GM18498 (cell line): ENCODE data around the gene POLR2A.
"Not testable (repeated sequence)": the region's sequence is repeated elsewhere in the genome, so short reads cannot be mapped to it uniquely, and the experiment has no call there.

Experiments
- ATAC-seq: cut with Tn5 transposase; IDR thresholded peaks from one replicate; pipeline ENCODE4 v1.9.1; 2021; ENCODE audit warnings: mild to moderate bottlenecking, moderate library complexity; ENCODE audit not compliant: unreplicated experiment

POLR2A gene

DNA sequence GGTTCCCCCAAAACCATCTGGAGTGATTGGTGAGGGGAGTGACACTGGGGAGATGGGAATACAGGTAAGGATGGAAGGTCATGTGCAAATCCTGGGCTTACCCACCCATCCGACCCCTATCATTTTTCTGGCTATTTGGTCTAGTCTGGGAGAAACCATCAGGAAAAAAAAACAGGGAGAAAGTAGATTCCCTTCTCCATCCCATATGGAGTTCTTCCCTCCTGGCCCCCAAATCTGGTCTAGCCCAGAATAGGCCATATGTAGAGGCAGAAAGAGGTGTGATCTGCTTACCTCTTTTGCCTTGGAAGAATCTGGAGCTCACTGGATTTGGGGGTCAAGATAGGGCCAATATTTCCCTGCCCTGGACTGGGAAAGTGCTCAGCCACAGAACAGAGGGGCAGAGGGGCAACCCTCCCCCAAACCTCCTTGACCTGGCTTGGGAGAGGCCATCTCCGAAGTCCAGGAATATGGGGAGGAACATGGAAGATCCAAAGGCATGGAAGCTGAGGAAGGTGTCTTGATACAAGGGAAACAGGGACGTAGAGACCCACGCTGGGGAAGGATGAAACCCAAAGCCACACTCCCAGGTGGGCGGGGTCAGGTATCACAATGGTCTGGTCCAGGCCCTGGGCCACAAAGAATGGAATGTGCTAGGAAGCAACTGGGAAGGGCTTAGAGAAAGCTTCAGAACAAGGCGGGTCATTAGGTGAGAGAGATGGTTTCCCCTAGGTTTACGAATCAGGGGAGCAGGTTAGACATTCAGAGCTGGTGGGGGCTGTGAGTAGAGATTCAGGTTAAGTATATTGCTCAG is 23.1 kb upstream of the POLR2A start:
- no peak for ATAC-seq

DNA sequence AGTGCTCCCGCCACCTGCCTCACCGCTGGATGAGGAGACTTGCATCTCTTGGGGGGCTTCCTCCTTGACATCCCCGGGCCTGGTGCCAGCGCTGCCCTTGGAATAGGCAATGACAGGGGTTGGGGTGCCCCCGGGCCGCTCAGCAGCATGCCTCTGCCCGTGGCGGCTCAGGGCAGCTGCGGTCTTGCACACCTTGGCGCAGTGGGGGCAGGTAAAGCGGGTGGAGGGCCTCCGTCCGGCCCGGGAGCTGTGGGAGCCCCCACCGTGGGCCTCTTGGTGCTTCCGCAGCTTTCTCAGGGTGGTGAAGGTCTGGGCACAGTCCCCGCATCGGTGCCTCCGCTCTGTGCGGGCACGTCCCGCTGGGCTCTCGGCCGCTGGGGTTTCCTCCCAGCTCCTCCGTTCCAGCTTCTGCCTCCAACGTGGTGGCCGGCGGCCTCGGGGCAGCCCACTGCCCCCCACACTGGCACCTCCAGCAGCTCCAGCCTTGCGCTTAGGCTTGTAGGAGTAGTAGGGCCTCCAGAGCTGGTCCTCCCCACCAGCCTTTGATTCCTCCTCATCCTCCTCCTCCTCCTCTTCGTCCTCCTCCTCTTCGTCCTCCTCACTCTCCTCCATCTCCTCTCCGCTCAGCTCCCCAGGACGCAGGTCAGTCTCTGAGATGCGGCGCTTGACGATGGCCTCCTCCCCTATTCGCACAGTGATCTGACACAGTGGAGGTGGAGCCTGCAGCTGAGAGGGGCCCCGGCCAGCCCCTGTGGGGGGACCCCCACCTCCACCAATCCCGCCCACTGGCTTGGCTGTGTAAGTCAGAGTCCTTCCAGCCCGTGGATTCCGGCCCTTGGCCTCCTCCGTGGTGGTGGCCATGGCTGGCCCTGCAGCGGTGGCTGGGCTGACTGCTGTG is 21.4 kb upstream of the POLR2A start:
- no peak for ATAC-seq

DNA sequence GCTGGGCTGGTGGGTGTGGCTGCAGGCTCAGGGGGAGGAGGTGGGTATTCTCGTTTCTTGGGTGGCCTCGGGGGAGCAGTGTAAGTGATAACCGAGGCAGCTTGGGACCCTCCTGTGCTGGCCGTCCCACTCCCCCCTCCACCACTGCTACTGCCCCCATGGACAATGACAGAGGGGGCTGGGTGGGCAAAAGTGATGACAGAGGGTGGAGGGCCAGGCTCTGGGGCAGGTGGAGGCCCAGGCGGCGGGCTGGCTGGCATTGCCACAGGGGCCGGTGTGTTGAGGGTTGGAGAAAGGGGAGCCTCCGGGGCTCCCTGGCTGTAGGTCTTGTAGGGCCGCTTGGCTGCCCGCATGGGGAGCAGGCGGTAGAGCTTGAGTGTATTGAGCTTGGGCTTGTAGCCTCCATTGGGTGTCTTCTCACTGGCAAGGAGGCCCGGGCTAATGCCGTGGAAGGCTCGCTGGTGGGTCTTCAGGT is 20.8 kb upstream of the POLR2A start:
- no peak for ATAC-seq

GRCh38 chr17:7464081-7464480 is 20.1 kb upstream of the POLR2A start:
- no peak for ATAC-seq

GRCh38 chr17:7465597-7466275 is 18.4 kb upstream of the POLR2A start:
- ATAC-seq, result no peak

DNA sequence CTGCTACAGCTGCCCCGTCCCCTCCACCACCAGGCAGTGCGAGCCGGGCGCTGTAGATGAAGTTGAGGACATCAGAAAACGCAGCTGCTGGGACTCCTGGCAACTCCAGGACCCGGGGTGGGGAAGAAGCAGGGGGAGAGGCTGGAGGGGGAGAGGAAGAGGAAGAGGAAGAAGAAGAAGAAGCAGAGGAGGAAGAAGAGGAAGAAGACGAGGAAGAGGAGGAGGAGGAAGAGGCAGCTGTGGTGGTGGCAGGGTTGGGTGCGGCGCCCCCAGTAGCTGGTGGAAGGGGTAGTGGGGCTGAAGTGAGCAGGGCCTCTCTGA is 17.9 kb upstream of the POLR2A start:
- no peak for ATAC-seq

DNA sequence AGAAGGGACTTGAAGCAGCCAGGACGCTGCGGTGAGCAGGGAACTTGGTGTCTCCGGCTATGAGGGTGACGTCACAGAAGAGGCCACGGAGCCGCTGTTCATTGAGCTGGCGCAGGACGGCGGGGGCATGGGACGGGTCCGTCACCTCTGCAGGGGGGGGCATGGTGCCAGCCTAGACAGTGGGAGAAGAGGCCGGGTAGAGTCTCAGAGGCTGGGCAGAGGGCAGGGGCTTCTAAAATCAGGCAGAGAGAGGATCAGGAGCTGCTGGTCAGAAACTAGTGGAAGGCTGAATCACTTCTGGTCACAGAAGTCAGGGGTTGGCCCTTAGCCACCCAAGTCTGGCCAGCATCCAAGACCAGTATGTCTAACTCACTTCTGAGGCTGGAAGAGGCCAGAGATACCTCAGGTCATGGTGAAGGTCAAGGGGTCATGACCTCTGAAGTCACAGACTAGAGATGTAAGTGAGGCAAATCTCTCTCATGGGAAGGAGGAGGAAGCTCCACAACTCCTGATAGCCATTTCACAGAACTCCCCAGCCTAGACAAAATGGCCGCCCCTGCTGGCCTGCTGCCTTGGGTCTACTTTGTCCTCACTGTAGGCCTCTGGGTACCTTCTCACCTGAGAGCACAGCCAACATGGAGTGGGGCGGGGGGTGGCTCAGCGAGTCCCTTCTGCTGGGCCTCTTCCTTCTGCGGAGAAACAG is 17.4 kb upstream of the POLR2A start:
- no peak for ATAC-seq

DNA sequence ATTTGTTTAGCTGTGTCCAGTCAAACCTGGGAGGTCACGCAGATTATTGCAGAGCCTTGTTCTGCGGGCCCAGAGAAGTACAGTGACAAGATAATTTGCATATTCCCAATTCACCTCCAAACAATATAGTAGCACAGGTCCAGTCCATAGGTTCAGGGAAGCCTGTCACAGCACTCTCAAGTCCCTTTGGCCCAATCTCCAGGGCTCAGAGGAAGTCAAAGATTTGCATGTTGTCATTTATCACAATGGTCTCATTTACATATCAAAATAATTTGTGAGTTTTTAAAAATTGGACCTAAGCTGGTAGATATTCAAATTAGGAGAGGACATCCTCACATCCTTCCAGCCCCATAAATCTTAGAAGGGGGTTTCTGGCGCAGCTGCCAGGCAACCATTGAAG is 16.7 kb upstream of the POLR2A start:
- no peak for ATAC-seq

GRCh38 chr17:7468290-7468689 is 15.9 kb upstream of the POLR2A start:
- ATAC-seq, result no peak

- no peak for ATAC-seq
Observed at GRCh38 chr17:7468804-7469389, 15.3 kb upstream of the POLR2A start.

- ATAC-seq, result not testable (repeated sequence)
Observed at GRCh38 chr17:7469843-7470242, 14.3 kb upstream of the POLR2A start.

DNA sequence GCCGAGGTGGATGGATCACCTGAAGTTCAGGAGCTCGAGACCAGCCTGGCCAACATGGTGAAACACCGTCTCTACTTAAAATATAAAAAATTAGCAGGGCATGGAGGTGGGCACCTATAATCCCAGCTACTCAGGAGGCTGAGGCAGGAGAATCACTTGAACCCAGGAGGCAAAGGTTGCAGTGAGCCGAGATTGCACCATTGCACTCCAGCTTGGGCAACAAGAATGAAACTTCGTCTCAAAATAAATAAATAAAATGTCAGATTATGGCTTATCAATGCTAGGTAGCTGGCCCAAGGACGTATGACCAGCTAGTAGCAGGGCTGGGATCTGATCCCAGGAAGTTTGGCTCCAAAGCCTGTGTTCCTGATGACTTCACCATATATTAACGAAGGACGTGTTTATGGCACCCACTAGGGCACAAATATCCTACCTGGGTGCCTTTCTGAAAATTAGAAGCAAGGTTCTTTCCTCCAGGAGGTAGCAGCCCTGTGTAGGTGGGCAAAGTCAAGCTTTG is 13.7 kb upstream of the POLR2A start:
- not testable (repeated sequence) for ATAC-seq

DNA sequence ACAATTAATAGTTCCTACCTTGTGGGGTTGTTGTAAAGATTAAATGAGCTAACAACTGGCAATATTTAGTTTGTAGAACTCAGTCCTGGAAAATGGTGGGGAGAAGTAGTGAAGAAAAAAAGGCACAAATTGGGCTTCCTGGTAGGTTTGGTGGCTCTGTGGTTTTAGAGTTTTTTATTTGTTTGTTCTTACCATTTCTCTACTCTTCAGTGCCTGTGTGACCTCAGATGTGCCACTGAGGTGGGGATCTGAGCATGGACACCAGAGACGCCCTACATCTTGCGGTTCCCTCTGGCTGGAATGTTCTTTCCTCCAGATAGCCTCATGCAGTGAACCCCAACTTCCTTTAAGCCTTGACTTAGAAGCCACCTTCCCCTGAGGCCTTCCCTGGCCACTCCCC is 12.4 kb upstream of the POLR2A start:
- no peak for ATAC-seq

DNA sequence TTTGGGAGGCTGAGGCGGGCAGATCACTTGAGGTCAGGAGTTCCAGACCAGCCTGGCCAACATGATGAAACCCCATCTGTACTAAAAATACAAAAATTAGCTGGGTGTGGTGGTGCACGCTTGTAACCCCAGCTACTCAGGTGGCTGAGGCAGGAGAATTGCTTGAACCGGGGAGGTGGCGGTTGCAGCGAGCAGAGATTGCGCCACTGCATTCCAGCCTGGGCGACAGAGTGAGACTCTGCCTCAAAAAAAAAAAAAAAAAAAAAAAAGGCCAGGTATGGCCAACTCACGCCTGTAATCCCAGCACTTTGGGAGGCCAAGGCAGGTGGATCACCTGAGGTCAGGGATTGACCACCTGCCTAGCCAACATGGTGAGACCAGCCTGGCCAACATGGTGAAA is 9.4 kb upstream of the POLR2A start:
- ATAC-seq, result not testable (repeated sequence)

DNA sequence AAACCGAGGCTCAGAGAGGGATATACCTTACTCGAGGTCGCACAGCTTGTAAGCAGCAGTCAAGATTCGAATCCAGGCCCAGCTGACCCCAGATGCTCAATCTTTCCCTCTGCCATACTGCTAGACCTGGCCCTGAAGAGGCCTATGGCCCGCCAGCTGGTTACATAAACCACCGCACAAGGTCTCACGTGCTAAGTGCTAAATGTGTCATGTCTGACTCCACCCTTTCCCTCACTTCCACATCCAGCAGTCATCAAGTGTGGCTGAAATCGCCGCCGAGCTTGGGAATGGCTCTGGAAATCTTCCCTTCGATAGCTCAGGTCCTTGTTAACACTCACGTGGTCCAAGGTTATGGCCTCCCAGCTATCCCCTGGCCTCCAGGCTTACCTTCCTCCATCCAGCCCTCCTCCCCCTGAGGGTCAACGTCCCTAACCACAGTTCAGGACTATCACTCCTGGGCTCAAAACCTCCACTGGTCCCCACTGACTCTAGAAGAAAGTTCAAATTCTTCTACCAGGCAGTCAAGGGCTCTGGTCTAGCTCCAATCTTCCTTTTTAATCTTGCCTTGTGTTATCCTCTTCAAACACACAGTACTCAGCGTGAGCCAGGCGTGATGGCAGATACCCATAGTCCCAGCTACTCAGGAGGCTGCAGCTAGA is 8.3 kb upstream of the POLR2A start:
- ATAC-seq, result no peak

- ATAC-seq, result no peak
Observed at GRCh38 chr17:7476494-7476893, 7.7 kb upstream of the POLR2A start.

- ATAC-seq, result no peak
Observed at GRCh38 chr17:7476951-7477350, 7.2 kb upstream of the POLR2A start.

- ATAC-seq, result no peak
Observed at GRCh38 chr17:7477392-7478275, 6.5 kb upstream of the POLR2A start.
